GM23248 (cell line): Measurements from ENCODE around the gene GABBR2. TPM values are rescaled to one million over a fixed set of nuclear protein-coding genes. Genes with fewer than 3 reads are reported as not detected.

Source experiments
- DNase-seq: peaks from one replicate; pipeline ENCODE4 v3.0.0-alpha.2; 2015
- H2AFZ ChIP-seq: fragments of 200-600 bp; sonication (generic); 2 replicates; pipeline ENCODE4 v1.6.1; 2016; ENCODE audit warnings: antibody characterized with exemption
- H3F3A ChIP-seq: fragments of 200-600 bp; sonication (generic); 2 replicates; pipeline ENCODE4 v1.6.1; 2016; ENCODE audit warnings: mild to moderate bottlenecking, antibody characterized with exemption, mixed run types; ENCODE audit not compliant: insufficient read depth
- H3K27ac ChIP-seq: fragments of 200-600 bp; sonication (generic); 2 replicates; pipeline ENCODE4 v1.5.1; 2016; ENCODE audit warnings: mild to moderate bottlenecking
- H3K27me3 ChIP-seq: fragments of 200-600 bp; sonication (generic); replicated peaks from 2 replicates; pipeline ENCODE4 v1.6.1; 2016; ENCODE audit warnings: mild to moderate bottlenecking; ENCODE audit not compliant: insufficient read depth
- H3K36me3 ChIP-seq: fragments of 200-600 bp; sonication (generic); 2 replicates; pipeline ENCODE4 v1.6.1; 2016; ENCODE audit warnings: low read depth, mild to moderate bottlenecking
- H3K4me1 ChIP-seq: fragments of 200-600 bp; sonication (generic); 2 replicates; pipeline ENCODE4 v1.6.1; 2016; ENCODE audit warnings: mild to moderate bottlenecking; ENCODE audit not compliant: insufficient read depth
- H3K4me2 ChIP-seq: fragments of 200-600 bp; sonication (generic); one replicate; pipeline ENCODE4 v1.6.1; 2016; ENCODE audit warnings: mild to moderate bottlenecking; ENCODE audit not compliant: unreplicated experiment
- H3K4me3 ChIP-seq: fragments of 200-600 bp; sonication (generic); 2 replicates; pipeline ENCODE4 v1.5.1; 2016; ENCODE audit warnings: mild to moderate bottlenecking
- H3K79me2 ChIP-seq: fragments of 200-600 bp; sonication (generic); 2 replicates; pipeline ENCODE4 v1.6.1; 2016; ENCODE audit warnings: mild to moderate bottlenecking; ENCODE audit not compliant: insufficient read depth
- H3K9ac ChIP-seq: fragments of 200-600 bp; sonication (generic); 2 replicates; pipeline ENCODE4 v1.6.1; 2016; ENCODE audit warnings: mild to moderate bottlenecking
- H3K9me2 ChIP-seq: fragments of 200-600 bp; sonication (generic); 2 replicates; pipeline ENCODE4 v1.6.1; 2016; ENCODE audit warnings: mixed run types, mild to moderate bottlenecking, moderate library complexity; ENCODE audit not compliant: insufficient read depth
- H3K9me3 ChIP-seq: fragments of 200-600 bp; sonication (generic); one replicate; pipeline ENCODE4 v1.6.1; 2017; ENCODE audit warnings: low read depth
- H4K20me1 ChIP-seq: fragments of 200-600 bp; sonication (generic); 2 replicates; pipeline ENCODE4 v1.6.0; 2016; ENCODE audit not compliant: insufficient read depth
- EZH2 ChIP-seq: fragments of 200-600 bp; sonication (generic); IDR thresholded peaks from 2 replicates; pipeline ENCODE4 v1.6.1; 2018; ENCODE audit warnings: antibody characterized with exemption, mild to moderate bottlenecking; ENCODE audit not compliant: insufficient read depth, poor library complexity, severe bottlenecking
- EZH2phosphoT487 ChIP-seq: fragments of 200-600 bp; sonication (generic); IDR thresholded peaks from 2 replicates; pipeline ENCODE4 v1.6.1; 2018; ENCODE audit warnings: antibody characterized with exemption, moderate library complexity, mild to moderate bottlenecking, low read depth; ENCODE audit not compliant: insufficient read depth
- WGBS, 2 experiments: methylation state at CpG; one replicate each; pipeline ENCODE4 v1.1.6; 2015 to 2017; ENCODE audit warnings: low lambda C conversion rate in 2 of 2, low coverage in 1 of 2; ENCODE audit errors: missing lambda C conversion rate in 2 of 2; 5-methylcytosine and 5-hydroxymethylcytosine counted together
- in situ Hi-C: fragments of 300-500 bp; cut with MboI; formaldehyde crosslinking; loops from 2 replicates; pipeline ENCODE4 v1.15.0; 2020
- polyA plus RNA-seq: library from polyadenylated mRNA; unstranded; fragments of >200 nt; fragmentation: Nextera tagmentation; extraction: Ambion mirVana; gene quantifications from 2 replicates; pipeline ENCODE4 v1.2.1, GENCODE V29; 2016
- total RNA-seq: library from RNA; depleted of rRNA; stranded (reverse); fragments of >200 nt; shearing (Covaris generic); gene quantifications from 2 replicates; pipeline ENCODE4 v1.2.3, GENCODE V29; 2014

The GABBR2 gene
- total and polyA plus RNA-seq, 2 experiments from 2014 or later: 7.5 to 13.4 TPM

DNA sequence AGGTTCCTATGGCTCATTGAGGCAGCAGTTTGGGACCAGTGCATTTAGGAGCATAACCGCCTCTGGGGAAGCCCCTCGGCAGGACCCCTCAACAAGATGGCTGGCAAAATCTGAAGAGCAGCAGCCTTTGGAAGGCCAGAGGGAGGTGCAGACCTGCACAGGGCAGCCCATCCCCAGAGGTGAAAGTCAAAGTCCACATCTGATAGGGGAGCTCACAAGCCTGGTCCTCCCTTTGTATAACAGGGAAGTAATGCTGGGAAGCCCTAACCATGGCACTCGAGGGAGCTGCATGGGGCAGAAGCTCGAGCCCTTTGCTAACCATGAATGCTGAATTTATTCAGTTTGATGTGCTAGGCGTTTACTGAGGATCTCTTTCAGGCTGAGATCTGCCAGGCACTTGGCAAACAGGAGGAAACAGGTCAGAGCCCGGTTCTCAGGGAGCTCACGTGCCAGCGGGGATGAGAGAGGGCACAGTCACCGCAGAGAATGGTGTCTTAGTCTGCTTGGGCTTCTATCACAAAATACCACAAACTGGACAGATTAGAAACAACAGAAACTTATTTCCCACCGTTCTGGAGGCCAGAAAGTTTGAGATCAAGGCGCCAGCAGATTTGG lies 114.1 kb downstream of the GABBR2 start:
- DNase-seq: no peak
- no peak overlapping the region for H3K4me3 ChIP-seq
- no peak overlapping the region for H3K27ac ChIP-seq
- H3F3A ChIP-seq: no peaks in the 10 kb centered on the region
- no peaks in the 10 kb centered on the region for H3K27me3 ChIP-seq
- in situ Hi-C loops: no loop called here
- H4K20me1 ChIP-seq: no peaks in the 10 kb centered on the region
- 54 to 64% methylated on average over 10 to 11 of the region's 11 CpGs for WGBS, 2 experiments
- no peak overlapping the region for H2AFZ ChIP-seq
- H3K9me3 ChIP-seq: no peaks in the 10 kb centered on the region
- TF ChIP-seq EZH2 (no peak), EZH2phosphoT487 (no peak)
- H3K4me1 ChIP-seq: no peaks in the 10 kb centered on the region
- no peaks in the 10 kb centered on the region for H3K9me2 ChIP-seq
- H3K79me2 ChIP-seq: no peaks in the 10 kb centered on the region
- no peak overlapping the region for H3K9ac ChIP-seq
- no peaks in the 10 kb centered on the region for H3K36me3 ChIP-seq
- no peak overlapping the region for H3K4me2 ChIP-seq

DNA sequence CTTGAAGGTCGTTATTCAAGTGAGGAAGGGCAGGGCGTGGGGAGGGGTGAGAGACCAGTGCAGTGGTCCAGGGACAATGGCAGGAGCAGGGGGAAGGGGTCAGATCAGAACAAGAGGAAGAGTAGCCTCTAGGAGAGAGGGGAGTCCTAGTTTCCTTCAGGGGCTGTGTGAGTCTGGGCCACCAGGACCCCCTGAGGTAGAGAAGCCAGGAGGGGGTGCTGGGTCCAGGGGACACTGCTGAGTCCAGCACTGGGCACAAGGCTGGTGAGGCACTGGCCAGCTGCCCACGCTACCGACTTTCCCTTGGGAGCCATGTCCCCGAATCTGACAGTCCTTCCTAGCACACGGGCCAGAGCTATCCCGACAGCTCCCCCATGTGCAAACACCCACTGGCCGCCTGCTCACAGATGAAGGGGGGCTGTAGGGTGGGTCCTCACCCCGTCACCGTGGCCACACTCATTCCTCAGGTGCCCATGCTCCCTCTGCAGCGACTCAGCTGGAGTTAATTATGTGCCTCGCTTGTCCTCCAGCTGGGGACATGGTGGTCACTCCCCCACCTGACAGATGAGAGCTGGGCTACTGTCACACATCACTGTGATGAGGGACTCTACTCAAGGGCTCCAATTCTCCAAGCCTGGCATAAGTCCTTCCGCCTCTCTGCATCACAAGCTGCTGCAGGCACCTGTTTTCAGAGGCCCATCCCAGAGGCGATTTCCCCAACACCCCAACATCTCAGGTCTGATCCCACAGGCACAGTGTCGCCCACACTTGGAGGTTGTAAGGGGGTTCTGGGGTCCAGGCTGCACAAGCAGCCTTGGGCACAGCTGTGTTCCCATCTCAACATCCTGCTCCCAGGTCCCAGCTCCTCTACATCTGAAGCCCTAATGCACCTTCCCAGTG lies 115.1 kb downstream of the GABBR2 start:
- no peaks in the 10 kb centered on the region for H3K79me2 ChIP-seq
- in situ Hi-C loops: no loop called here
- no peaks in the 10 kb centered on the region for H3K36me3 ChIP-seq
- no peak for DNase-seq
- H4K20me1 ChIP-seq: no peaks in the 10 kb centered on the region
- no peaks in the 10 kb centered on the region for H3K9me2 ChIP-seq
- H3K9ac ChIP-seq: no peak overlapping the region
- no peaks in the 10 kb centered on the region for H3F3A ChIP-seq
- no peaks in the 10 kb centered on the region for H3K27me3 ChIP-seq
- TF ChIP-seq EZH2phosphoT487 (no peak), EZH2 (no peak)
- no peak overlapping the region for H3K4me2 ChIP-seq
- no peaks in the 10 kb centered on the region for H3K9me3 ChIP-seq
- H3K27ac ChIP-seq: no peak overlapping the region
- WGBS, 2 experiments: 54 to 57% methylated on average over 15 of the region's 15 CpGs
- H2AFZ ChIP-seq: no peak overlapping the region
- H3K4me3 ChIP-seq: no peak overlapping the region
- no peaks in the 10 kb centered on the region for H3K4me1 ChIP-seq

DNA sequence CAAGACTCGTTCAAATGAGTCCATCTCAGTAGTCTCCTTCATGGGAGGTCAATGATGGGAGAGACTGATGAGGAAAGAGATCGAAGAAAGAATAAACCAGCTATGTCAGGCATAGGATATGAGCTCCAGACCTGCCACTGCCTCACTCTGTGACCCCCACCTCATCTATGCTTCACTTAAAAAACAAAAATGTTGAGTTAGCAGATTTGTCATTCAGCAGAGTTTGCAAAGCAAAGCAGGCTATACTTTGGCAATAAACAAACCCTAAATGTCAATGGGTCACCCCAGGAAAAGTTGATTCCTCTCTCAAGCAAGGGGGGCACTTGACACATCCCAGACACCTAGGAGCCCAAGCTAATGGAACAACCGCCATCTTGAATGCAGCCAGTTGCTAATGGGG lies 117.0 kb downstream of the GABBR2 start:
- no peak for DNase-seq
- Histone ChIP-seq H4K20me1 (no peaks in the 10 kb centered on the region), H3K9ac (no peak overlapping the region), H3K36me3 (no peaks in the 10 kb centered on the region), H2AFZ (no peak overlapping the region), H3K4me3 (no peak overlapping the region), H3K79me2 (no peaks in the 10 kb centered on the region), H3K27me3 (no peaks in the 10 kb centered on the region), H3K9me2 (no peaks in the 10 kb centered on the region), H3F3A (no peaks in the 10 kb centered on the region), H3K4me2 (no peak overlapping the region), H3K9me3 (no peaks in the 10 kb centered on the region), H3K4me1 (no peaks in the 10 kb centered on the region), H3K27ac (no peak overlapping the region)
- WGBS, 2 experiments: 21 to 31% methylated on average over 3 of the region's 3 CpGs
- TF ChIP-seq EZH2phosphoT487 (no peak), EZH2 (no peak)
- in situ Hi-C loops: no loop called here

DNA sequence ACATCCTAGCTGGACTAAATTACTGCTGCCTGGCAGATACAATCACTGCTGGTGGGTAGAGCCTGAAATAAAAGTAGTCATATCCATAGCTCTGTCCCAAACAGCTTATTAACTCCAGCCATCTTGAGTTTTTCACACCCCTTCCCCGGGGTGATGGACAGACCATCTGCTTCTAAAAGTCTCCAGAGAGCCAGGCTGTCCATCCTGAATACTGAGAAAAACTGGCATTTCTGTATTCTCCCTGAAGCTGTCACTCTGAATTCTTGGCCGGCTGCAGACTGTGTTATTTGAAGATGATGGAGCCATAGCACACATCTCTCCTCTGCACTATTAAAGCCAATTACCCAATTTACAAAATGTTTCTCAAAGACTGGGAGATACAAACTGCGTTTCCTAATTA lies 118.6 kb downstream of the GABBR2 start:
- H2AFZ ChIP-seq: no peak overlapping the region
- H3K36me3 ChIP-seq: no peaks in the 10 kb centered on the region
- H3K27me3 ChIP-seq: no peaks in the 10 kb centered on the region
- H3K4me3 ChIP-seq: no peak overlapping the region
- H3K9me3 ChIP-seq: no peaks in the 10 kb centered on the region
- no peak for DNase-seq
- 17 to 26% methylated on average over 3 of the region's 3 CpGs for WGBS, 2 experiments
- H3K9ac ChIP-seq: no peak overlapping the region
- in situ Hi-C loops: no loop called here
- no peak overlapping the region for H3K27ac ChIP-seq
- H3K4me1 ChIP-seq: no peaks in the 10 kb centered on the region
- no peaks in the 10 kb centered on the region for H3F3A ChIP-seq
- H3K9me2 ChIP-seq: no peaks in the 10 kb centered on the region
- H4K20me1 ChIP-seq: no peaks in the 10 kb centered on the region
- TF ChIP-seq EZH2phosphoT487: no peak
- no peak for TF ChIP-seq EZH2
- no peaks in the 10 kb centered on the region for H3K79me2 ChIP-seq
- no peak overlapping the region for H3K4me2 ChIP-seq
